HG02852 (cell line): ENCODE measurements around the gene KATNB1.
"Not testable (repeated sequence)": the region's sequence is repeated elsewhere in the genome, so short reads cannot be mapped to it uniquely, and the experiment has no call there.

Experiments used
- ATAC-seq: cut with Tn5 transposase; IDR thresholded peaks from one replicate; pipeline ENCODE4 v1.9.1; 2021; ENCODE audit warnings: mild to moderate bottlenecking, moderate library complexity; ENCODE audit not compliant: unreplicated experiment

The KATNB1 gene

GRCh38 chr16:57724531-57724930, 11.0 kb upstream of the KATNB1 start:
- ATAC-seq = no peak

GRCh38 chr16:57725151-57725550, 10.4 kb upstream of the KATNB1 start:
- ATAC-seq = no peak

GRCh38 chr16:57725554-57725953, 10.0 kb upstream of the KATNB1 start:
- no peak for ATAC-seq

- no peak for ATAC-seq
Observed at GRCh38 chr16:57725976-57726375, 9.6 kb upstream of the KATNB1 start.

GRCh38 chr16:57726433-57726947, 9.1 kb upstream of the KATNB1 start:
- ATAC-seq = no peak

- no peak for ATAC-seq
Observed at GRCh38 chr16:57727610-57728009, 8.0 kb upstream of the KATNB1 start.

GRCh38 chr16:57728336-57729181, 7.0 kb upstream of the KATNB1 start:
- no peak for ATAC-seq

- no peak for ATAC-seq
Observed at GRCh38 chr16:57729182-57729484, 6.4 kb upstream of the KATNB1 start.

GRCh38 chr16:57729852-57730251, 5.7 kb upstream of the KATNB1 start:
- not testable (repeated sequence) for ATAC-seq

- ATAC-seq = no peak
Observed at GRCh38 chr16:57730771-57731730, 4.5 kb upstream of the KATNB1 start.

GRCh38 chr16:57732037-57732436, 3.5 kb upstream of the KATNB1 start:
- ATAC-seq = no peak

GRCh38 chr16:57732714-57733113, 2.9 kb upstream of the KATNB1 start:
- no peak for ATAC-seq

- peak; percentile 0 for ATAC-seq
Observed at GRCh38 chr16:57734308-57734924, 1.2 kb upstream of the KATNB1 start.

- peak; percentile 90 for ATAC-seq
Observed at GRCh38 chr16:57734925-57735754, 430 bp upstream of the KATNB1 start.

GRCh38 chr16:57736419-57737351, 1.1 kb downstream of the KATNB1 start:
- no peak for ATAC-seq

GRCh38 chr16:57738844-57739243, 3.3 kb downstream of the KATNB1 start:
- ATAC-seq = no peak

- ATAC-seq = no peak
Observed at GRCh38 chr16:57739756-57740422, 4.3 kb downstream of the KATNB1 start.

GRCh38 chr16:57740423-57741071, 5.0 kb downstream of the KATNB1 start:
- no peak for ATAC-seq
